ENCODE data around the gene MEGF11.
"Not testable (repeated sequence)": the region's sequence is repeated elsewhere in the genome, so short reads cannot be mapped to it uniquely, and the experiment has no call there.

The MEGF11 gene

GRCh38 chr15:65906396-65906795 is 347.2 kb downstream of the MEGF11 start:
- DNase-seq: no peak

DNA sequence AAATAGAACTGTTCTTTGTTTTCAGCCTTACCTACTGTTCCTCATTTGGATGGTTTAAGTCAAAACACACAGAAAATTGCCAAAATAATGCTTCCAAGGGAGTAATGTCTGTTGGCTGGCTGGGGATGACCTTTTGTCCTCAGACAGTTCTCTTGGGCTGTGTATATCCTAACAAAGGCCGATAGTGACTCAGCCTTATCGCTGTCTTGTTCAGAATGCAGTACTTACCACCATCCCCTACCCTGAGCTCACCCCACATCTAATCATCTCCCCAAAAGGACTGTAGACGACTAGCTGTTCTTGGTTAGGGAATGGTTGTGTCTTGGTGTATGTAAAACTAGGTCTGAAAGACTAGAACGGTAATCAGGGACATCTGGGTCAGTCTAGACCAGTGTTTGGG is 349.2 kb downstream of the MEGF11 start:
- no peak for DNase-seq

DNA sequence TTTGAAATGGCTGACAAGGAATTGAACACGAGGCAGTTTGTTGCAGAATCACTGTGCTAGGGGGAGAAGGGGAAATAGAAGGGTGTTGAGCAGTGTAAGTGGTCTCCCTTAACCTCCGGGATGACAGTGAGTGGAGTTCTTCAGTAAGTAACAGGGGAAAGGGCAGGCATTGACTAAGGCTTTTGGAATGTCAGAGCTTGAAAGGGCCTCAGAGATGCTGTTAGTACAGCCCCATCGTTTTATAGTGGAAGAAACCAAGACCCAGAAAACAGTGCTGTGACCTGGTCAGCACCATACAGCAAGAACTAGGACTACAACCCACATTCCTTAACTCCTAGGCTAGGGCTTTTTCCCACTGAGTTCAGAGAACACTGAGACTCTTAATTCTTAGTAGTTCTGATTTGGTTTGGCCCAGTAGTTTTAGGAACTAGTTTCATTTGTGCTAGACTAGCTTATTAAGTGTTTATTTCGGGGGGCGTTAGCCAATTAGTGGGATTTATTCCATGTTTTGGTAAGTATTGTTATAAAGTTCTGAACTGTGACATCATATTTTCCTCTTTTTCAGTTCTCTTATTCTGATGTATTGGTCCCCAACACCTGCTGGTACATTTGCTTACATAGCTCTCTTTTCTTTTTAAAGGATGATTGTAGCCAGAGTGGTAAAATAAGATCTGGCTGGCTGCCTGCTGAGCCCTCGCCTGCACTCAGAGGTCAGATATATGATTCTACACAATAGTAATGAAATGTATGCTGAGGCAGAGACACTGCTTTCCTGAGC is 350.1 kb downstream of the MEGF11 start:
- no peak for DNase-seq

DNA sequence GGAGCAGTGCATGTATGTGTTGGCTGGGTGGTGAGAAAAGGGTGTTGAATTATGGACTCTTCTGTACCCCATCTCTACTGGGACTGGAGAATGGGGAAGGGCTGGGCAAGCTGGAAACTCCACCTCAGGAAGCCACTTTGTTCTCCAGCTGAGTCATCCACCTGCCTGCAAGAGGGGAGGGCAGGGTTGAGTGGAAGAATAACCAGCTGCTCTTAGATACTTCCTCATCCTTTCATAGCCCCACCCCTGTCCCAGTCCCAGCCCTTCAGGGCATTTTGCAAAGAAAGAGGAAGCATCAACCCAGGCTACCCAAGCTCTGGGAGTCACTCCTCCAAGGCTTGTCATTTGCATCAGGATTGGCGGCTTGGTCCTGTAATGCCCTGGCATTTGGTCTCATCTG is 351.2 kb downstream of the MEGF11 start:
- DNase-seq: peak; percentile 25

GRCh38 chr15:65901836-65902235 is 351.7 kb downstream of the MEGF11 start:
- DNase-seq: no peak

GRCh38 chr15:65901336-65901735 is 352.2 kb downstream of the MEGF11 start:
- no peak for DNase-seq

DNA sequence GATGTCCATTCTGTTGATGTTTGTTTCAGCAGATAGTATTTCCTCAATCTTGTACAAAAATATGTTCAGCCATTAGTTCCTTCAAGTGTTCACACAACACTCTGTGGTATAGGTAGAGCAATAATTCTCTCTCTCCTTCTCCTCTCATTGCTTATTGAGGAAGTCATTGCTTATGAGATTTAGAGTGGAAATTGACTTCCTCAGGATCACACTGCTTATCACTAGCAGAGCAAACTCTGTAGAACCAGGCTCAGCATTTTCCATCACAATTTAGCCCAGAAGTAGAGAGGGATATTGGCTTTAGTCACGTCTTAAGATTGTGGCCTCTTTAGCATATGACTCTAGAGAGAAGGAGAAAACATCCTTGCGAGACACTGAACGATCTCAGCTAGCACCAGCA is 353.1 kb downstream of the MEGF11 start:
- no peak for DNase-seq

- no peak for DNase-seq
Observed at GRCh38 chr15:65896236-65896635, 357.3 kb downstream of the MEGF11 start.

DNA sequence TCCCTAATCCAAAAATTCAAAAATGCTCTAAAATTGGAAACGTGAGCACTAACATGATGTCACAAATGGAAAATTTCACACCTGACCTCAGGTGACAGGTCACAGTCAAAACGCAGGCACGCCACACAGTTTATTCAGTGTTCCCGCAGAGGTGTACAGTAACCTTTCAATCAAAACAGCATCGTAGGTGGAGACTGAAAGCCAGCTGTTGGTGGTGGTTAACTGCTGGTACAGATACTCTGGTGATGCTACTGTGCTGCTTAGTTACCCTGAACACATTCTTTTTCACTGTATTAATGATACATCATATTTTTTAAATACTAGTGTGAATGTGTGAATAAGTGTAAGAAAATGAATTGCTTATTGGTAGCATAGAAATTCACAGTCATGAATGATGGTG is 360.5 kb downstream of the MEGF11 start:
- DNase-seq: no peak

GRCh38 chr15:65888981-65889380 is 364.6 kb downstream of the MEGF11 start:
- no peak for DNase-seq

- no peak for DNase-seq
Observed at GRCh38 chr15:65887565-65887964, 366.0 kb downstream of the MEGF11 start.

GRCh38 chr15:65885668-65886218 is 367.8 kb downstream of the MEGF11 start:
- DNase-seq: no peak

DNA sequence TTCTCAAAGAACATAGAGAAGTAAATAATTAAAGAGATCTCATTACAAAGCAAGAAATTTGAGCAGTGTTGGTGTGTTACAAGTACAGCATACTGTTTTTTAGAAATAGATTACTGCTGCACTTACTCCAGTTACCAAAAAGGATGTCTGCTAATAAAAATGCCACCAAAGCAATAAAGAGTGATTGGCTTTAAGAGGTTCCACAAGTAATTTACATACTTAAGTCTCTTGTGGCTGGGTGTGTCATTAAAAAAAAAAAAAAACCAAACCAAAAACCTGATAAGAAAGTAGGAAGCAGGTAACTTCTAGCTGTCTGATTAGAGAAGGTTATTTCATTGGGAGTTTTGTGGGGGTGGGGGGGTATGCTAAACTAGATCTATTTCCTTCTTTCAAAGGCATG is 369.0 kb downstream of the MEGF11 start:
- DNase-seq: no peak

GRCh38 chr15:65883571-65883970 is 370.0 kb downstream of the MEGF11 start:
- DNase-seq: no peak

- DNase-seq: no peak
Observed at GRCh38 chr15:65881766-65882434, 371.6 kb downstream of the MEGF11 start.

- no peak for DNase-seq
Observed at GRCh38 chr15:65877749-65878148, 375.8 kb downstream of the MEGF11 start.

GRCh38 chr15:65875458-65875857 is 378.1 kb downstream of the MEGF11 start:
- no peak for DNase-seq

- no peak for DNase-seq
Observed at GRCh38 chr15:65873256-65873655, 380.3 kb downstream of the MEGF11 start.

DNA sequence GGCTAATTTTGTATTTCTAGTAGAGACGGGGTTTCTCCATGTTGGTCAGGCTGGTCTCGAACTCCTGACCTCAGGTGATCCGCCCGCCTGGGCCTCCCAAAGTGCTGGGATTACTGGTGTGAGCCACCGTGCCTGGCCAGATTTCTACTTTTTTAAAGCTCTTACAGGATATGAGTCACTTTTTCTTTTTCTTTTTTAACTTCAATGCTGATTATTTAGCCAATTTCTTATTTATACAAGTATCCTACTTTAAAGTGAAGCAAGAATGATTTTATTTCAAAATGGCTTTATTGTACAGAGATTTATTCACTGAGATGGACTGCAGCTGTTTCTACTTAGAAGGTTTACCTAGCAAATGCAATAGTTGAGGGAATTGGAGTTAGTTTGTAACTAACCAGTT is 381.0 kb downstream of the MEGF11 start:
- DNase-seq: not testable (repeated sequence)

- DNase-seq: not testable (repeated sequence)
Observed at GRCh38 chr15:65871886-65872285, 381.7 kb downstream of the MEGF11 start.

DNA sequence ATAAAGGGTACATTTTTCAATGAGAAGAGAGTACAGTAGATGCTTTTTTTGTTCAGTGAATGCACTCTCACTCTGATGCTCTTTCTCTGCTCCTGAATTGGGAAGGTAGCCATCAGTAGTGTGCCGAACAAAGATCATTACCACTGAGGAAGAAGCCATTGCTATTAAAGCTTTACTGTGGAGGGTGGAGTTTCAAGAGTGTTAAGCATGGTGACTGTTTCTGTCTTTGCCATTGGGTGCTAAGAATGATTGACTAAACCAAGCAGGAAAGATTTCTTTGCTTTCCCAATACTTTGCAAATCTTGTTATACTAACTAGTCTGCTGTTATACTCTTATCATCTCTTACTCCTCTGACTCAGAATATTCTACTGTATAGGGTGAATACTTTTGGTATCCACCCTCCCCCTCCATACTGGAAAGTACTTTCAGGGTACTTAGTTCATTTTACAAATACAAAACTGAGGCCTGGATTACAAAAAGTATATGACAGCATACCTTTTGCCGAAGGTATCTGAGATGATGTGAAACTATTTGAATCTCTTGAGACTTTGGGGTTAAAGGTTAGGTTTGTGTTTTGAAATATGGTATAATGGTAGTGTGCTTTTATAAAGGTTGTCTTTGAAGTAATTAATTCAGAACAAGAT is 382.5 kb downstream of the MEGF11 start:
- no peak for DNase-seq

DNA sequence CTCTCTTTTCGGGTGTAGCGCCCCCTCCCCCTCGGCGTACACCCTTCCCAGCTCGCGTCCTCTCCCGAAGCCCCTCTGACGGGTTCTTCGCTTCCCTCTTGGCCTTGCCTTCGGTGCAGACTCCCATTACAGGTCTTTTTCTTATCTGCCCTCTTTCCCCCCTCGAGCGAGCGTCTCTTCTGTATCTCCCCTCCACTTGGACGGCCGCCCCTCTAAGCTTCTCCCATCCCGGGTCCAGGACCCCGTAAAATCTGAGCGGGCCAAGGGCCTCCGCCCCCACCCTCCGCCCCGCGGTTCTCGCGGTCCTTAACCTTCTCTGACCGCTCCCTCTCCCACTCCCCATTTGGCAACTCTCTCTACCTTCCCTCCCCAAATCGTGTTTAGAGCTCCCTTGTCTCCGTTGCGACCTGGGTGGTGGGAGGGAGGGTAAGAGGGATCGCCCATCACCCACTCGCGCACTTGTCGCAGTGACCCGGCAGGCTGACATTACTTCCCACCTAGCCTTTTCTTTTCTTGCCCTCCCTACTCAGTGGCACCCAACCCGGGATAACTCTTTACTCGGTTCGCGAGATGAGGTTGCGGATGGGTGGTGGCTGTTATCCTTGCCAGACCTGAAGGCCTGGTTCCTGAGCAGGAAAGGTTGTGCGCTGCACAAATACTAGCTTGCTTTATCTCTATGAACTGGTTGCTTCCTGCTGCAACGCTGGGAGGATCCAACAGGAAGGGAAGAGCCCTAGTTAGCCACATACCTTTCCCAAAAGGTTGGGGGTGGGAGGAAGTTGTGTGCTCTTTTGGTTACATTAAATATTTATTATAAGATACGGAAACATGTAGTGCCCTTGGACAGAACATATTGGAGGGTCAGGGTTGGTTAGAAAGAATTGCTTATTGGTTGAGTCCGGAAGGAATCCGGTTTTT is 383.3 kb downstream of the MEGF11 start:
- no peak for DNase-seq
